Measurements from ENCODE around the gene SSH3. TPM values are rescaled to one million over a fixed set of nuclear protein-coding genes. Genes with fewer than 3 reads are reported as not detected.

The SSH3 gene
- total and polyA plus RNA-seq, 2 of the 4 experiments (the other 2 are of a cell fraction): 7.3 to 26.7 TPM

DNA sequence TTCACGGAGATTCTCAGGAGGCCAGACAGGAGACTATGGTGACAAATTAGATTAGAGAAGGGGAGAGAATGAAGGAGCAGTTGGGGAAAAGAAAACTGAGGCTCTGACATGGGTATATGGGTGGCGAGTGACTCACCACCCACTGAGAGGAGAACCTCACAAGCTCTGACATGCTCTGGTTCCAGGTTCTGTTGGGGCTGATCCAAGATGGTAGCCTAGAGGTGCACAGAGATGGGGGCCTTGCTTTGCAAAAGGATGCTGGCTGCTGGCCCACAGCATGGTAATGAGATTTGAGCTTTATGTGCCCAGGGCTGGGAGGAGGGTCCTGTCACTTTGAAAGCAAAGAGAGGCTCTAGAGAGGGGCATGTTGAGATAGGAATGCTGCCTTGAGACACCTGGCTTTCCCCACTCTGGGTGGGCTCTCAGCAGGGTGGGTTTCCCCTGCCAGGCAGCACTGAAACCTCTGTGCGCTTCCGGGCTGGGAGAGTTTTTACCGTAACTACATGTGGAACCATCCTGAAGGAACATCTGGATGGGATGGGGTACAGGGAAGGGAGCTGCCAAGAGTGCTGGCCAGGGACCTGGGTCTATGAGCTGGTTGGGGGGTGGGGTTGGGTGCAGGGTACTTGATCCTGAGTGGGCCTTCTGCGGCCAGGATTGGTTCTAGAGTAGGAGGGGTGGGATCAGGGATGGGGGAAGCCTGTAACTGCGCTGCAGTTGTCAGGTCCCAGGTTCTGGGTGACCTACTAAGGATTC lies 38.3 kb upstream of the SSH3 start:
- in situ Hi-C loops (cut with MboI; ENCODE audit: low sequenced_read_pairs): loop anchor here (5.0 kb wide), 2 partner anchors 52 to 117 kb away; no protein-coding TSS in a partner anchor
- CTCF ChIA-PET: interaction anchor here (0.6 kb wide), 1 partner anchor 110 kb away, joined by 4 read pairs; no protein-coding TSS in a partner anchor
- ATAC-seq (ENCODE audit: low read depth): no peak
- Histone ChIP-seq H2BK120ac (ENCODE audit: low read depth, low read length) (no peak overlapping the region), H2AFZ (replicated peaks; ENCODE audit: low read length, poor library complexity) (no peak overlapping the region), H3K4me1 (ENCODE audit: control insufficient read depth, insufficient read depth, low read length) (peaks cover 28% of the 10 kb centered on the region), H2BK15ac (ENCODE audit: low read depth, low read length) (peak overlapping the region; percentile 7; the same call in 1 of the 3 replicates), H2AK5ac (ENCODE audit: low read depth, low read length) (no peak overlapping the region), H3K4ac (ENCODE audit: low read depth, low read length) (no peak overlapping the region), H2BK5ac (ENCODE audit: low read depth, low read length, poor library complexity, severe bottlenecking) (no peak overlapping the region), H3K4me2 (ENCODE audit: low read depth, low read length) (no peak overlapping the region), H3K9me3 (ENCODE audit: control insufficient read depth, insufficient read depth, low read length) (no peaks in the 10 kb centered on the region), H2BK20ac (ENCODE audit: low read depth, low read length) (no peak overlapping the region), H3K27ac (ENCODE audit: insufficient read depth, low read length) (no peak overlapping the region), H3K79me1 (ENCODE audit: low read depth in 1 of 2, low read length in 2 of 2) (peaks cover 10 to 44% of the 10 kb centered on the region in 2 experiments; a peak in 3 of 4 replicates), H4K5ac (ENCODE audit: low read depth, low read length) (no peak overlapping the region), H3K56ac (ENCODE audit: extremely low read depth, insufficient read depth, low read length) (no peak overlapping the region), H4K8ac (ENCODE audit: low read depth in 2 of 2, low read length in 2 of 2) (no peak overlapping the region), H3K36me3 (ENCODE audit: control insufficient read depth, insufficient read depth, low read length) (peaks cover 10% of the 10 kb centered on the region; the same call in 1 of the 2 replicates), H3K23ac (ENCODE audit: low read depth, low read length) (no peak overlapping the region), H3K27me3 (ENCODE audit: control insufficient read depth, insufficient read depth, low read length) (no peaks in the 10 kb centered on the region), H3K14ac (replicated peaks; ENCODE audit: low read depth, low read length) (no peak overlapping the region), H3K18ac (ENCODE audit: low read depth, low read length) (no peak overlapping the region), H4K20me1 (ENCODE audit: insufficient read depth, low read length) (peaks cover 25% of the 10 kb centered on the region), H2AK9ac (replicated peaks; ENCODE audit: low read depth, low read length, poor library complexity) (peak overlapping the region; percentile 44), H3K9ac (ENCODE audit: low read depth, low read length) (no peak overlapping the region), H3K9me1 (ENCODE audit: insufficient read depth, low read length) (peaks cover 34% of the 10 kb centered on the region), H3K4me3 (ENCODE audit: insufficient read depth, low read depth, low read length) (no peak overlapping the region), H4K91ac (ENCODE audit: insufficient read depth, low read depth, low read length) (no peak overlapping the region)
- intact Hi-C loops (cut with micrococcal nuclease): no loop called here
- dilution Hi-C loops (cut with HindIII; ENCODE audit: low sequenced_read_pairs, unreplicated experiment): no loop called here
- 87% methylated on average over 4 of the region's 7 CpGs; no CpG with 5 or more reads in 1 of the 2 experiments for WGBS, 2 experiments (ENCODE audit: extremely low coverage in 2 of 2, insufficient read length in 1 of 2)
- DNase-seq: no peak
- POLR2A ChIA-PET (ENCODE audit: unreplicated experiment): no interaction called here
- no TSS peak for BruUV-seq (replicated peaks)
- TF ChIP-seq RFX5 (IDR thresholded peaks at IDR 0.05; ENCODE audit: low read depth, low read length) (no peak), BHLHE40 (IDR thresholded peaks at IDR 0.05; ENCODE audit: low read depth, low read length) (no peak), RCOR1 (IDR thresholded peaks at IDR 0.05; ENCODE audit: insufficient replicate concordance, low read length) (no peak), MAZ (IDR thresholded peaks at IDR 0.05; ENCODE audit: borderline replicate concordance, low read depth, low read length) (no peak), FOS (IDR thresholded peaks at IDR 0.05; ENCODE audit: low read depth, low read length) (no peak), CEBPB (IDR thresholded peaks at IDR 0.05; ENCODE audit: low read depth, low read length) (no peak), RAD21 (IDR thresholded peaks at IDR 0.05; ENCODE audit: low read length) (no peak), MXI1 (IDR thresholded peaks at IDR 0.05; ENCODE audit: borderline replicate concordance, low read depth, low read length) (no peak), SMC3 (IDR thresholded peaks at IDR 0.05; ENCODE audit: low read depth, low read length) (no peak), MAFK (IDR thresholded peaks at IDR 0.05; ENCODE audit: low read depth, low read length) (no peak), CHD1 (IDR thresholded peaks at IDR 0.05; ENCODE audit: low read depth, low read length) (no peak), ELK1 (IDR thresholded peaks at IDR 0.05; ENCODE audit: borderline replicate concordance, low read depth, low read length) (no peak), POLR2A (IDR thresholded peaks at IDR 0.05; ENCODE audit: low read depth, low read length) (no peak), NFE2L2 (IDR thresholded peaks at IDR 0.05; ENCODE audit: low read depth, low read length) (no peak)
- TF ChIP-seq, protein P1, sequence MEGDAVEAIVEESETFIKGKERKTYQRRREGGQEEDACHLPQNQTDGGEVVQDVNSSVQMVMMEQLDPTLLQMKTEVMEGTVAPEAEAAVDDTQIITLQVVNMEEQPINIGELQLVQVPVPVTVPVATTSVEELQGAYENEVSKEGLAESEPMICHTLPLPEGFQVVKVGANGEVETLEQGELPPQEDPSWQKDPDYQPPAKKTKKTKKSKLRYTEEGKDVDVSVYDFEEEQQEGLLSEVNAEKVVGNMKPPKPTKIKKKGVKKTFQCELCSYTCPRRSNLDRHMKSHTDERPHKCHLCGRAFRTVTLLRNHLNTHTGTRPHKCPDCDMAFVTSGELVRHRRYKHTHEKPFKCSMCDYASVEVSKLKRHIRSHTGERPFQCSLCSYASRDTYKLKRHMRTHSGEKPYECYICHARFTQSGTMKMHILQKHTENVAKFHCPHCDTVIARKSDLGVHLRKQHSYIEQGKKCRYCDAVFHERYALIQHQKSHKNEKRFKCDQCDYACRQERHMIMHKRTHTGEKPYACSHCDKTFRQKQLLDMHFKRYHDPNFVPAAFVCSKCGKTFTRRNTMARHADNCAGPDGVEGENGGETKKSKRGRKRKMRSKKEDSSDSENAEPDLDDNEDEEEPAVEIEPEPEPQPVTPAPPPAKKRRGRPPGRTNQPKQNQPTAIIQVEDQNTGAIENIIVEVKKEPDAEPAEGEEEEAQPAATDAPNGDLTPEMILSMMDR (conservative IDR thresholded peaks at IDR 0.05; ENCODE audit: low read depth, low read length): no peak
